ENCODE data around the gene C1orf232. TPM values are rescaled to one million over a fixed set of nuclear protein-coding genes. Genes with fewer than 3 reads are reported as not detected.

Gene C1orf232
- total and polyA plus RNA-seq, 2 donors (not counting 1 experiment from before 2014, with no cell fraction given), result not detected

DNA sequence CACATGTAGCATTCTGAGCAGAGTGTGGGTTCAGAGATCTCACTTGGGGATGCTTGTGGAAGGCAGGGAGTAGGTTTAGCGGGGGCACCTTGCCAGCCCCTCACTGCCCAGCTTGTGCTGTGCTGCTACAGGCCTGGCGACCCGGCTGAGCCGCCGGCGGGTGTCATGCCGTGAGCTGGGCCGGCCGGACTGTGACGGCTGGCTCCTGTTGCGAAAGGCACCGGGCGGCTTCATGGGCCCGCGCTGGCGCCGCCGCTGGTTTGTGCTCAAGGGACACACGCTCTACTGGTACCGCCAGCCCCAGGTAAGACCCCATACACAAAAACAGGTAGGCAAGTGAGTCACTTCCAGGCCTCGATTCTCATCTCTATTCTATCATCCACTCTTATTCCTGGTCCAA is 16.1 kb upstream of the C1orf232 start:
- TF ChIP-seq, protein P1, sequence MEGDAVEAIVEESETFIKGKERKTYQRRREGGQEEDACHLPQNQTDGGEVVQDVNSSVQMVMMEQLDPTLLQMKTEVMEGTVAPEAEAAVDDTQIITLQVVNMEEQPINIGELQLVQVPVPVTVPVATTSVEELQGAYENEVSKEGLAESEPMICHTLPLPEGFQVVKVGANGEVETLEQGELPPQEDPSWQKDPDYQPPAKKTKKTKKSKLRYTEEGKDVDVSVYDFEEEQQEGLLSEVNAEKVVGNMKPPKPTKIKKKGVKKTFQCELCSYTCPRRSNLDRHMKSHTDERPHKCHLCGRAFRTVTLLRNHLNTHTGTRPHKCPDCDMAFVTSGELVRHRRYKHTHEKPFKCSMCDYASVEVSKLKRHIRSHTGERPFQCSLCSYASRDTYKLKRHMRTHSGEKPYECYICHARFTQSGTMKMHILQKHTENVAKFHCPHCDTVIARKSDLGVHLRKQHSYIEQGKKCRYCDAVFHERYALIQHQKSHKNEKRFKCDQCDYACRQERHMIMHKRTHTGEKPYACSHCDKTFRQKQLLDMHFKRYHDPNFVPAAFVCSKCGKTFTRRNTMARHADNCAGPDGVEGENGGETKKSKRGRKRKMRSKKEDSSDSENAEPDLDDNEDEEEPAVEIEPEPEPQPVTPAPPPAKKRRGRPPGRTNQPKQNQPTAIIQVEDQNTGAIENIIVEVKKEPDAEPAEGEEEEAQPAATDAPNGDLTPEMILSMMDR (IDR thresholded peaks at IDR 0.05), result no peak
- TF ChIP-seq EZH2 (IDR thresholded peaks at IDR 0.05; ENCODE audit: borderline replicate concordance, insufficient read depth, low read depth, low read length, poor library complexity, severe bottlenecking), result no peak
- 97% methylated on average over 17 of the region's 21 CpGs for WGBS (ENCODE audit: insufficient coverage)
- no peaks in the 10 kb centered on the region for H3K9me3 ChIP-seq (ENCODE audit: control extremely low read depth in 1 of 3, control insufficient read depth in 2 of 3, insufficient read depth in 1 of 3, low read length in 2 of 3)

DNA sequence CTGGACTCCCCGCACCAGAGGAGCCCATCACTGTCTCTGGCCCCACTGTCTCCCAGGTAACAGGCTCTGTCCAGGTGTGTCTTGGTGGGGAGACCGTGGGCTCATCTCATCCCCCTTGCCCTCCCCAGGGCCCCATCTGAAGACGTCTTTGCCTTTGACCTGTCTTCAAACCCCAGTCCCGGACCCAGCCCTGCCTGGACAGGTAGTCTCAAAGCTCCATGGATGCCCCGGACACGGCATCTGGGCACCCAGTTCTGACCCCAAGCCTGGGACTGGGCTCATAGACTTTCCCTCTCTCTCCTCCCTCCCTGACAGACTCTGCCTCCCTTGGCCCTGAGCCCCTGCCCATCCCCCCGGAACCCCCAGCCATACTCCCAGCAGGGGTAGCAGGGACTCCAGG is 15.3 kb upstream of the C1orf232 start:
- no peaks in the 10 kb centered on the region for H3K27me3 Mint-ChIP-seq
- CTCF ChIA-PET, result interaction anchor here (2.2 kb wide), 1 partner anchor 14 kb away, joined by 9 read pairs; the partner anchor contains the start of gene ZNF593

More for the DNA sequence above, 16.1 kb upstream of the C1orf232 start:
- Mint-ChIP-seq H3K27ac (no peak overlapping the region), H3K27me3 (no peaks in the 10 kb centered on the region), H3K4me3 (no peak overlapping the region), H3K9me3 (ENCODE audit: insufficient read depth) (no peaks in the 10 kb centered on the region), H3K4me1 (no peaks in the 10 kb centered on the region)
- Histone ChIP-seq H3K27me3 (replicated peaks in 1 of 4; ENCODE audit: control extremely low read depth in 1 of 4, control insufficient read depth in 3 of 4, insufficient read depth in 4 of 4, low read length in 3 of 4) (no peaks in the 10 kb centered on the region), H3K36me3 (replicated peaks in 1 of 2; ENCODE audit: control extremely low read depth in 1 of 2, control insufficient read depth in 1 of 2, extremely low read depth in 1 of 2, insufficient read depth in 2 of 2, low read length in 1 of 2) (no peaks in the 10 kb centered on the region), H3K9ac (ENCODE audit: low read length) (no peak overlapping the region), H3K4me2 (replicated peaks; ENCODE audit: low read depth, low read length, poor library complexity, severe bottlenecking) (no peak overlapping the region), H3K4me3 (ENCODE audit: control extremely low read depth in 1 of 5, extremely low read depth in 1 of 5, insufficient read depth in 1 of 5, low read depth in 2 of 5, low read length in 4 of 5) (no peak overlapping the region), H3K27ac (ENCODE audit: low read length in 2 of 2) (no peak overlapping the region), H3K79me2 (ENCODE audit: control insufficient read depth, insufficient read depth, low read length) (no peaks in the 10 kb centered on the region), H3K4me1 (ENCODE audit: control insufficient read depth in 2 of 2, insufficient read depth in 2 of 2, low read length in 2 of 2) (no peaks in the 10 kb centered on the region), H4K20me1 (ENCODE audit: control insufficient read depth, insufficient read depth, low read length, poor library complexity, severe bottlenecking) (no peaks in the 10 kb centered on the region), H2AFZ (ENCODE audit: insufficient read depth, low read depth, low read length, poor library complexity, severe bottlenecking) (no peak overlapping the region)
- ChIA-PET CTCF (no interaction called here), POLR2A (no interaction called here)
- no peak for DNase-seq
- ATAC-seq (ENCODE audit: low read depth), result no peak
- intact Hi-C loops (cut with micrococcal nuclease), result no loop called here

More for the DNA sequence above, 15.3 kb upstream of the C1orf232 start:
- 82% methylated on average over 6 of the region's 7 CpGs for WGBS (ENCODE audit: insufficient coverage)
- Histone ChIP-seq H4K20me1 (ENCODE audit: control insufficient read depth, insufficient read depth, low read length, poor library complexity, severe bottlenecking) (no peaks in the 10 kb centered on the region), H3K36me3 (replicated peaks in 1 of 2; ENCODE audit: control extremely low read depth in 1 of 2, control insufficient read depth in 1 of 2, extremely low read depth in 1 of 2, insufficient read depth in 2 of 2, low read length in 1 of 2) (no peaks in the 10 kb centered on the region), H3K79me2 (ENCODE audit: control insufficient read depth, insufficient read depth, low read length) (no peaks in the 10 kb centered on the region), H3K4me3 (ENCODE audit: control extremely low read depth in 1 of 5, extremely low read depth in 1 of 5, insufficient read depth in 1 of 5, low read depth in 2 of 5, low read length in 4 of 5) (no peak overlapping the region), H3K4me2 (replicated peaks; ENCODE audit: low read depth, low read length, poor library complexity, severe bottlenecking) (no peak overlapping the region), H3K9me3 (ENCODE audit: control extremely low read depth in 1 of 3, control insufficient read depth in 2 of 3, insufficient read depth in 1 of 3, low read length in 2 of 3) (no peaks in the 10 kb centered on the region), H3K9ac (ENCODE audit: low read length) (no peak overlapping the region), H3K27me3 (replicated peaks in 1 of 4; ENCODE audit: control extremely low read depth in 1 of 4, control insufficient read depth in 3 of 4, insufficient read depth in 4 of 4, low read length in 3 of 4) (no peaks in the 10 kb centered on the region), H2AFZ (ENCODE audit: insufficient read depth, low read depth, low read length, poor library complexity, severe bottlenecking) (no peak overlapping the region), H3K4me1 (ENCODE audit: control insufficient read depth in 2 of 2, insufficient read depth in 2 of 2, low read length in 2 of 2) (no peaks in the 10 kb centered on the region), H3K27ac (ENCODE audit: low read length in 2 of 2) (no peak overlapping the region)
- no peaks in the 10 kb centered on the region for H3K9me3 Mint-ChIP-seq (ENCODE audit: insufficient read depth)
- no peaks in the 10 kb centered on the region for H3K4me1 Mint-ChIP-seq
- TF ChIP-seq EZH2 (IDR thresholded peaks at IDR 0.05; ENCODE audit: borderline replicate concordance, insufficient read depth, low read depth, low read length, poor library complexity, severe bottlenecking), result no peak
- TF ChIP-seq, protein P1 (IDR thresholded peaks at IDR 0.05), result no peak
- intact Hi-C loops (cut with micrococcal nuclease), result no loop called here
- POLR2A ChIA-PET, result no interaction called here
- H3K27ac Mint-ChIP-seq, result no peak overlapping the region
- no peak for ATAC-seq (ENCODE audit: low read depth)
- H3K4me3 Mint-ChIP-seq, result no peak overlapping the region
- DNase-seq, result no peak

Data from B cell (primary cell).